GM18907 (cell line): Measurements from ENCODE around the gene CCDC88B.
A peak's percentile ranks its signal among the peaks of the same experiment; 100 is the strongest.
"Not testable (repeated sequence)": the region's sequence is repeated elsewhere in the genome, so short reads cannot be mapped to it uniquely, and the experiment has no call there.

ENCODE experiments used
- ATAC-seq: cut with Tn5 transposase; IDR thresholded peaks from one replicate; pipeline ENCODE4 v1.9.1; 2021; ENCODE audit warnings: mild to moderate bottlenecking, moderate library complexity; ENCODE audit not compliant: unreplicated experiment

Gene CCDC88B

DNA sequence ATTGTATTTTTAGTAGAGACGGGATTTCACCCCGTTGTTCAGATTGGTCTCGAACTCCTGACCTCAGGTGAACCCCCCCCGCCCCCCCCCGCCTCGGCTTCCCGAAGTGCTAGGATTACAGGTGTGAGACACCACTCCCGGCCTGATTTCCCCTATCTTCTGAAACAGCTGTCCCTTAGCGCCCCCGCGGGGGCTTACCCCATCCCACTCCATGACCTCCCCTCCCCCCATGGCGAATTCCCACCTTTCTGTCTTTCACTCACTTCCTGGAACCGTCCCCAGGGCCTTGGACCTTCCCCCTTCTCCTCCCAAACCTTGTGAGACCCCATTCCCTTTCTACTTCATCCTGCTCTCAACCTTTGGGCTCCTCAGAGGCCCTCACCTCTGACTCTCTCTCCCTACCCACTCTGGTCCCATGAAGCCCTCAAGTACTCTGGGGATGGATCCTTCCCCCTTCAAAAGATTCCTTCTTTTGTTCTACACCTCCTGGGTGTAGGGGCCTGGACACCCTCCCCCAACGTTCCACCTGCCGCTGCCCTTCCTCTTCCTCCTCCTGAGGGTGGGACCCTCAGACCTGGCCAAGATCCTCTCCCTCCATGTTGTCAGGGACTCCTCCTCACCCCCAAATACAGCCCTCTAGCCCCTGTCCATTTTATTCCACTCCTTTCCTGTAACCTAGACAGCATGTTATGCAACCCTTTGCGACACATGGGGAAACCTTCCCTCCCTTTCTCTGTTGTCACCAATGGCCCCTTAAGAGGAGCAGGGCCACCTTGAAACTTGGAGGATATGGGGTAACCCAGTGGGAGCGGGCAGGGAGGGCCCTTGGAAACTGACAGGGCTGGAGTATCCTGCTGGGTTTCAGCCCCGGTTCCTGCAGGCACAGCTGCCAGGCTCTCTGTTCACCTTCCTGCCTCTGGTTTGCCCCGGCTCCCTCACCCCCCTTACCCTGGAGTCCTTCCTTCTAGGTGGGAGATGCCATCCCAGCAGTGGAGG lies 20.9 kb upstream of the CCDC88B start:
- no peak for ATAC-seq

- no peak for ATAC-seq
These were observed 19.4 kb upstream of the CCDC88B start for GRCh38 chr11:64320556-64320955.

GRCh38 chr11:64321026-64321425 lies 19.0 kb upstream of the CCDC88B start:
- no peak for ATAC-seq

GRCh38 chr11:64321533-64321932 lies 18.5 kb upstream of the CCDC88B start:
- no peak for ATAC-seq

- no peak for ATAC-seq
These were observed 17.1 kb upstream of the CCDC88B start for GRCh38 chr11:64322925-64323260.

DNA sequence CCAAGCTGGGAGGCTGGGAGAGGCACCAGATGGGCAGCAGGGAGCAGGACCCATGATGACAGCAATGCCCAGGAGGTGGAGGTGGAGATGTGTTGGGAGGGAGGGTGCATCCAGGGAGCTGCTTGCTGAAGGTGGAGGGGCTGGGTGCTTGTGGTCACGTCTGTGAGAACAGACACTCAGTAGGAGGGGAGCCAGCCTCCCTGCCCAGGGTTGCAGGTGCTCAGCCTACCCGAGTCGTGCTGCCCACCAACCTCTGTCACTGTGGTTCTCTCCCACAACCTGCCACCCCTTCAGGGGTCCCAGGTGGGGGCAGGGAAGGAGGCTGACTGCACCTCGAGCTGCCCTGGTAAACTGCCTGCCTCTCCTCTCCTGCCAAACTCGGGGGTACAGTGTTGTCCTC lies 16.6 kb upstream of the CCDC88B start:
- no peak for ATAC-seq

DNA sequence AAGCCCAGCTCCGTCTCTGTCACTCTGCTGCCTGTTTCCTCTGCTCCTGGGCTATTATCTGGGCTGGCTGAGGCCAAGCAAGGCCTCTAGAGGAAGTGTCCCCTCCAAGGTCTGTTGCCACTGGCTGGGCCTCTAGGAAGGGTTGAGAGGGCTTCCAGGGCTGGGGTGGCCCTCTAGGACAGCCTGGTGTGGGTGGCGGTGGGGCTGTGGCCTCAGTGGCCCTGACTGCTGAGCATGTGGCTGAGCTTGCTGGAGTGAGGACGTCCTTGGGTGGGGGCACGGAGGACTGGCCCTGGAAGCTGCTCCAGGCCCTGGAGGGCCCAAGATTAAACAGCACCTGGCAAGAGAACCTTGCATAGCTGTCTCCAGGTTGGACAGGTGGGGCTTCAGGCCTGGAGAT lies 16.0 kb upstream of the CCDC88B start:
- not testable (repeated sequence) for ATAC-seq

GRCh38 chr11:64324692-64325469 lies 15.1 kb upstream of the CCDC88B start:
- ATAC-seq = no peak

DNA sequence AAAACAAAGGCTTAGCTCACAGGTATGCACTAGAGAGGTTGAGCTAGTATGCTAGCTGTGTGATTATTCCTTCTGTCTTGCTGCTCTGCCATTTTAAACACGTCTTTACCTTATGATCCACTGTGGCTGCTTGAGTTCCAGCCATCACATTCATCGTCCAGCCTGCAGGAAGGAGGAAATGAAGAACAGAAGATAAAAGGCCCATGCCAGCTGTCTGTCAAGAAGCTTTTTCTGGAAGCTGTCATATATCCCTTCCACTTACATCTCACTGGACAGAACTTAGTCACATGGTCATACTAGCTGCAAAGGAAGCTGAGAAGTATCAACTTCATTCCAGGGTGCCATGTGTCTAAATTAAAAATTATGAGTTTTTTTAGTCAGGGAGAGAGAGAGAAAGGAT lies 12.6 kb upstream of the CCDC88B start:
- no peak for ATAC-seq

- no peak for ATAC-seq
These were observed 12.0 kb upstream of the CCDC88B start for GRCh38 chr11:64327993-64328392.

DNA sequence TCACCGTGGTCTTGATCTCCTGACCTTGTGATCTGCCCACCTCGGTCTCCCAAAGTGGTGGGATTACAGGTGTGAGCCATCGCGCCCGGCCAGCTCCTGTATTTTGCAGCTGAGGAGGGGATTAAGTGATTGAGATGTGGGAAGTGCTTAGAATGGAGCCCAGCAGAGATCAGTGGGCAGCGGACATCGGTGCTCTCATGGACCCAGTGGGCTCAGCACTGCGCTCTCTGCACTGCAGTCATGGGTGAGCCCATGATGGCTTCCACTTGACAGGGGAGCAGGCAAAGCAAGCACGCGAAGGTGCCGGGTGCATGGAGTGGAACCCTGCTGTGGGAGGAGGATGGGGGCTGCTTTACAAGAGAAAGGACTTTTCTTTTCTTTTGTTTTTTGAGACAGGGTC lies 9.1 kb upstream of the CCDC88B start:
- no peak for ATAC-seq

GRCh38 chr11:64331569-64332371 lies 8.2 kb upstream of the CCDC88B start:
- ATAC-seq = peak; percentile 47

- ATAC-seq = no peak
These were observed 6.4 kb upstream of the CCDC88B start for GRCh38 chr11:64333556-64333955.

GRCh38 chr11:64334764-64335735 lies 5.0 kb upstream of the CCDC88B start:
- peak; percentile 75 for ATAC-seq

GRCh38 chr11:64337538-64338249 lies 2.3 kb upstream of the CCDC88B start:
- ATAC-seq = no peak

- ATAC-seq = no peak
These were observed 1.3 kb upstream of the CCDC88B start for GRCh38 chr11:64338716-64339115.

DNA sequence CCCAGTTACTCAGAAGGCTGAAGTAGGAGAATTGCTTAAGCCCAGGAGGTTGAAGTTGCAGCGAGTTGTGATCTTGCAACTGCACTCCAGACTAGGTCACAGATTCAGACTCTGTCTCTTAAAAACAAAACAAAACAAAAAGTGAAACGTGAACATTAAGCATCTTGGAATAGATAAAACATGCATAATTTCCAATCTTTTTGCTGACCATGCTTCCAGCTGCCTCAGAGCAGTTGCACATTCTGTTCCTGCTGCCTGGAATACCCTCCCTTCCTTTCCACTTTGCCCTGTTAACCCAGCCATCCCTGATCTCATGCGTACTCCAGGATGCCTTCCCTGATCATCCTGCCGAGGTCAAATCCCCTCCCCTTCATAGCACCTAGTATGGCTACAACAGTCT lies 718 bp upstream of the CCDC88B start:
- no peak for ATAC-seq

DNA sequence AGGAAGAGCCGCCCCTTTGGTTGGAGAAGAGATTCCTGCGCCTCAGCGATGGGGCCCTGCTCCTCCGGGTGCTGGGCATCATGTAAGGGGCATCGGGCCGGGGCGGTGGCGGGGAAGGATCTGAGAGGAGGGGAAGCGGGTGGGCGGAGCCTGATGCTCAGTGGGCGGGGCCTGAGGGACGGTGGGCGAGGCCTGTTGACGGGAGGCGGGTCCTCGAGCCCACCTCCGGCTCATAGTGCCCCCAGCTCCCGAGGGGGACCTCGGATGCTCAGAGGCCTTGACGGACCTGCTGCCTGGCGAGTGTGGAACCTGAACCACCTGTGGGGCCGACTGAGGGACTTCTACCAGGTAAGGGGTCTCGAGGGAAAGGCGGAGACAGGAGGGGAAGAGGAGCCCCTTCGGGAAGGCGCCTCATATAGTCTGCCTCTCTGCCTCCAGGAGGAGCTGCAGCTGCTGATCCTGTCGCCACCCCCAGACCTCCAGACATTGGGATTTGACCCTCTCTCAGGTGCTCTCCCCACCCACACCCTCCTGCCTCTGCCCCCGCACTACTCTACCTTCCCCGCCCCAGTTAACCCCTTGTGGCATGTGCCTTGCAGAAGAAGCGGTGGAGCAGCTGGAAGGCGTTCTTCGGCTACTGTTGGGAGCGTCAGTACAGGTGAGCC lies 799 bp downstream of the CCDC88B start:
- no peak for ATAC-seq

DNA sequence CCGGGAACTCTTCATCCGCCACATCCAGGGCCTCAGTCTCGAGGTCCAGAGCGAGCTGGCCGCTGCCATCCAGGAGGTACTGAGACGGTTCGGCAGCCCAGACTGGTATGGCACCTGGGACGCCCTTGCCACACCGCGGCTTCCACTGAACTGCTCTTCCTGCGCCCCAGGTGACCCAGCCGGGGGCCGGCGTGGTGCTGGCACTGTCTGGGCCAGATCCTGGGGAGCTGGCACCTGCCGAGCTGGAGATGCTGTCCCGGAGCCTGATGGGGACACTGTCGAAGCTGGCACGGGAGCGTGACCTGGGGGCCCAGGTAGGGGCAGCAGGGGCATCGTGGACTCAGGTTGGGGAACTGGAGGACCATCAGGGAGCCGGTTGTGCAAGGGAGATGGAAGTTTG lies 1.4 kb downstream of the CCDC88B start:
- no peak for ATAC-seq
